Stimulated activated memory B cell treated with anti-CD40 and anti-IgM and Interleukin-4, amounts not matched to agents 10 μg/mL and 1 μg/mL and 100 μg/mL, for 72 hours (primary cell): ENCODE data around the gene POPDC2.
"Not testable (repeated sequence)": the region's sequence is repeated elsewhere in the genome, so short reads cannot be mapped to it uniquely, and the experiment has no call there.

Experiments used
- ATAC-seq: fragments of 150-1000 bp; cut with Tn5 transposase; 2 replicates; pipeline ENCODE4 v1.10.0; 2021
- H3K27ac Mint-ChIP-seq: one replicate; pipeline ENCODE4 v1.8.0; 2022; ENCODE audit warnings: mild to moderate bottlenecking, mixed read lengths
- H3K27me3 Mint-ChIP-seq: one replicate; pipeline ENCODE4 v1.8.0; 2022; ENCODE audit warnings: mixed read lengths
- H3K36me3 Mint-ChIP-seq: one replicate; pipeline ENCODE4 v1.8.0; 2022; ENCODE audit warnings: mixed read lengths
- H3K4me1 Mint-ChIP-seq: one replicate; pipeline ENCODE4 v1.8.0; 2022; ENCODE audit warnings: mixed read lengths
- H3K4me3 Mint-ChIP-seq: one replicate; pipeline ENCODE4 v1.8.0; 2022; ENCODE audit warnings: mild to moderate bottlenecking, moderate library complexity, mixed read lengths
- H3K9me3 Mint-ChIP-seq: one replicate; pipeline ENCODE4 v1.8.0; 2022; ENCODE audit warnings: mixed read lengths

Gene POPDC2

DNA sequence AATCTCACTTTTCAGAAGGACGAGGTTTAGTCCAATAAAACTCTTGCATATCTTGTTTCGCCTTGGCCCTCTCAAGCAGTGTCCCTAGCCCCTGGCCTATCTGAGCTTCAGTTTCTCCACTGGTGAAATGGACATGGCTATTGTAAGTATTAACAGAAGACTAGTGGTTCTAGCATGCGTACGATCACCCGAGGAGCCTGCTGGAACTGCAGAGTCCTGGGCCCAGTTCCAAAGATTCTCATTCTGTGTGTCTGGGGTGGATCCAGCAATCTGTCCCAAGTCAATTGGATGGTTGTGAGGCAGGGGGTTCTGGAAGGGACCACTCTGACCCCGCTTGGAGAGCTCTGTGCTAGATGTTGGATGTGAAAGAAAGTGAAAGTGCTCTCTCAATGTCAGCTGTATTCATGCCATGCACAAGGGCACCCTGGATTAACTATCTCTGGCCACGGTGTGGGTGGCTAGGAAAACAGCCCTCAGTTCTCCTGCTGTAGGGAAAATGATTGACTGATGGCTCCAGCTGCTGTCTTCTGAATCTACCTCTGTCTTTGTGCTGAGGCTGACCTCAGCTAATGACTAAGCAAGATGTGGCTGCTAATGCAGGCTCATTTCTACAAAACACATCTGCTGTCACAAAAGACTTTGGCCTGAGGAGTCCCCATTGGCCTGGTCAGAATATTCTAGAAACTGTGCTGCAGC lies 64.6 kb downstream of the POPDC2 start:
- peaks cover 9% of the 10 kb centered on the region for H3K36me3 Mint-ChIP-seq
- ATAC-seq: no peak
- no peaks in the 10 kb centered on the region for H3K27me3 Mint-ChIP-seq
- H3K4me3 Mint-ChIP-seq: no peak overlapping the region
- H3K27ac Mint-ChIP-seq: peak overlapping the region; percentile 90
- H3K4me1 Mint-ChIP-seq: peaks cover 64% of the 10 kb centered on the region
- no peaks in the 10 kb centered on the region for H3K9me3 Mint-ChIP-seq

GRCh38 chr3:119594929-119595328 lies 65.5 kb downstream of the POPDC2 start:
- Mint-ChIP-seq H3K36me3 (peaks cover 17% of the 10 kb centered on the region), H3K4me1 (peaks cover 60% of the 10 kb centered on the region)
- ATAC-seq, H3K9me3 Mint-ChIP-seq, H3K27me3 Mint-ChIP-seq, H3K4me3 Mint-ChIP-seq, H3K27ac Mint-ChIP-seq: not testable (repeated sequence)

- H3K9me3 Mint-ChIP-seq: no peaks in the 10 kb centered on the region
- peak overlapping the region; percentile 60 for H3K27ac Mint-ChIP-seq
- H3K27me3 Mint-ChIP-seq: no peaks in the 10 kb centered on the region
- peaks cover 60% of the 10 kb centered on the region for H3K4me1 Mint-ChIP-seq
- no peak for ATAC-seq
- peaks cover 26% of the 10 kb centered on the region for H3K36me3 Mint-ChIP-seq
- no peak overlapping the region for H3K4me3 Mint-ChIP-seq
Observed at GRCh38 chr3:119594066-119594465, 66.3 kb downstream of the POPDC2 start.

GRCh38 chr3:119592861-119593260 lies 67.5 kb downstream of the POPDC2 start:
- peaks cover 59% of the 10 kb centered on the region for H3K4me1 Mint-ChIP-seq
- no peaks in the 10 kb centered on the region for H3K9me3 Mint-ChIP-seq
- ATAC-seq: no peak
- peaks cover 34% of the 10 kb centered on the region for H3K36me3 Mint-ChIP-seq
- no peaks in the 10 kb centered on the region for H3K27me3 Mint-ChIP-seq
- H3K27ac Mint-ChIP-seq: peak overlapping the region; percentile 33
- H3K4me3 Mint-ChIP-seq: no peak overlapping the region
